HepG2 (cell line): Measurements from ENCODE around the gene GATA5. TPM values are rescaled to one million over a fixed set of nuclear protein-coding genes. Genes with fewer than 3 reads are reported as not detected.

Source experiments
- AGO1 ChIP-seq: fragments of 200-400 bp; formaldehyde crosslinking; IDR thresholded peaks from 2 replicates; pipeline ENCODE4 v1.6.1; 2017; ENCODE audit warnings: mild to moderate bottlenecking, low read depth, low read length, moderate library complexity; ENCODE audit not compliant: poor library complexity, severe bottlenecking
- FOXK1 ChIP-seq: sonication (generic); formaldehyde crosslinking; IDR thresholded peaks from 2 replicates; pipeline ENCODE4 v1.4.0; 2020; ENCODE audit warnings: low read depth, missing genetic modification reagents, borderline replicate concordance
- GLMP ChIP-seq: sonication (generic); formaldehyde crosslinking; IDR thresholded peaks from 2 replicates; pipeline ENCODE4 v1.9.0; 2021; ENCODE audit warnings: missing genetic modification reagents, mild to moderate bottlenecking, borderline replicate concordance
- IKZF1 ChIP-seq: fragments of 450-650 bp; IDR thresholded peaks from 2 replicates; pipeline ENCODE4 v1.7.1; 2016
- JDP2 ChIP-seq: sonication (generic); formaldehyde crosslinking; IDR thresholded peaks from 2 replicates; pipeline ENCODE4 v1.8.1; 2022; ENCODE audit warnings: missing genetic modification reagents, borderline replicate concordance
- NR2F2 ChIP-seq: IDR thresholded peaks from 2 replicates; pipeline ENCODE4 v1.6.1; 2012; ENCODE audit warnings: low read depth, inconsistent platforms, borderline replicate concordance
- NR2F6 ChIP-seq, 2 experiments: IDR thresholded peaks; 2 replicates each; pipeline ENCODE4 v1.6.1; 2016; ENCODE audit warnings: antibody characterized with exemption in 1 of 2, mild to moderate bottlenecking in 1 of 2
- RXRA ChIP-seq: sonication (generic); formaldehyde crosslinking; IDR thresholded peaks from 2 replicates; pipeline ENCODE4 v1.5.1; 2020; ENCODE audit warnings: missing genetic modification reagents
- RXRB ChIP-seq: IDR thresholded peaks from 2 replicates; pipeline ENCODE4 v1.6.1; 2016; ENCODE audit warnings: borderline replicate concordance, missing genetic modification reagents, missing compliant biosample characterization
- TCF7L2 ChIP-seq: IDR thresholded peaks from 2 replicates; pipeline ENCODE4 v1.6.1; 2011; ENCODE audit warnings: mild to moderate bottlenecking, low read depth, low read length, moderate library complexity
- YEATS4 ChIP-seq: sonication (generic); formaldehyde crosslinking; IDR thresholded peaks from 2 replicates; pipeline ENCODE4 v1.4.0; 2020; ENCODE audit warnings: missing genetic modification reagents, borderline replicate concordance
- ZBTB7A ChIP-seq: sonication (generic); formaldehyde crosslinking; IDR thresholded peaks from 2 replicates; pipeline ENCODE4 v1.8.0; 2022; ENCODE audit warnings: mild to moderate bottlenecking, missing genetic modification reagents
- ZNF296 ChIP-seq: sonication (generic); formaldehyde crosslinking; conservative IDR thresholded peaks from 2 replicates; pipeline ENCODE4 v1.5.0; 2020; ENCODE audit warnings: mild to moderate bottlenecking, missing genetic modification reagents
- ZNF350 ChIP-seq: sonication (generic); formaldehyde crosslinking; IDR thresholded peaks from 2 replicates; pipeline ENCODE4 v1.4.0; 2020; ENCODE audit warnings: mild to moderate bottlenecking, low read depth, missing genetic modification reagents, borderline replicate concordance
- ZNF446 ChIP-seq: sonication (generic); formaldehyde crosslinking; IDR thresholded peaks from 2 replicates; pipeline ENCODE4 v1.5.0; 2020; ENCODE audit warnings: mild to moderate bottlenecking, missing genetic modification reagents
- ZNF512 ChIP-seq: sonication (generic); formaldehyde crosslinking; IDR thresholded peaks from 2 replicates; pipeline ENCODE4 v1.4.0; 2020; ENCODE audit warnings: mild to moderate bottlenecking, missing genetic modification reagents
- ZNF543 ChIP-seq: sonication (generic); formaldehyde crosslinking; IDR thresholded peaks from 2 replicates; pipeline ENCODE4 v1.4.0; 2020; ENCODE audit warnings: mild to moderate bottlenecking, missing genetic modification reagents
- ZNF83 ChIP-seq: sonication (generic); formaldehyde crosslinking; IDR thresholded peaks from 2 replicates; pipeline ENCODE4 v1.4.0; 2020; ENCODE audit warnings: missing genetic modification reagents, mild to moderate bottlenecking, borderline replicate concordance
- polyA plus RNA-seq, 8 experiments: library from polyadenylated mRNA; depleted of rRNA in 3 of 8; stranded (reverse) in 7 of 8; unstranded in 1 of 8; fragments of >200 nt; fragmentation: Illumina TruSeq in 4 of 8; extraction: Trizol in 4 of 8; gene quantifications; 2 replicates each; pipeline versions ENCODE4 v1.2.1 to v1.2.3, GENCODE V29; 2011 to 2016; ENCODE audit warnings: low read depth in 4 of 8, missing spikeins in 1 of 8, mixed read lengths in 1 of 8; ENCODE audit not compliant: insufficient read depth in 1 of 8
- total RNA-seq, 5 experiments: library from RNA; depleted of rRNA; stranded (reverse); fragments of >200 nt; fragmentation: Illumina TruSeq; extraction: Trizol; gene quantifications; 2 replicates each; pipeline ENCODE4 v1.2.3, GENCODE V29; 2016; ENCODE audit warnings: low read depth in 1 of 5
- TF ChIP-seq, protein P1 (sequence below): sonication (generic); formaldehyde crosslinking; IDR thresholded peaks from 2 replicates; pipeline ENCODE4 v1.4.0; 2020; ENCODE audit warnings: missing genetic modification reagents, mild to moderate bottlenecking, borderline replicate concordance
- TF ChIP-seq, protein P2 (sequence below): sonication (generic); formaldehyde crosslinking; conservative IDR thresholded peaks from 2 replicates; pipeline ENCODE4 v1.4.0; 2020; ENCODE audit warnings: mild to moderate bottlenecking, missing genetic modification reagents, moderate library complexity

Gene GATA5
- total and polyA plus RNA-seq, 2 of the 13 experiments (the other 11 are each of a cell fraction or from before 2014, with no cell fraction given) = 0.12 to 0.20 TPM

DNA sequence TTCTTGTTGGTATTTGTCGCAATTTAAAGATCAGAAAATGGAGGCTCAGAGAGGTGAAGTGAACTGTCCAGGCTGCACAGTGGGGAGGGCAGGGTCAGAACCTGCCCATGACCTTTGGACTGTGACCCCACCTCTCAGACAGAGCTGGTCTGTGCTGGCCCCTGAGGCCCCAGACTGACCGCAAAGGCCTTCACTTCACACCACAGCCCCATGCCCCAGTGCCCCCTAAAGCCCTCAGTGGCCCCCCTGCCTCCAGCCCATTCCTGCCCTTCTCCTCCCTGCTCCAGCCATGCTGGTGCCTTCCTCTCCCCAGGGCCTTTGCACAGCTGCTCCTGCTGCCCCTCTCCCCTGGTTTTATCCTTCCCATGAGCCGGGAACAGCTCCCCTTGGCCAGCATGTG is 39.1 kb downstream of the GATA5 start (continued):
- TF ChIP-seq NR2F6 (IDR thresholded peaks at IDR 0.05) (peak; percentile 89), NR2F6 (CRISPR knock-in tag; IDR thresholded peaks at IDR 0.05) (peak; percentile 83), AGO1 (no peak), ZNF83 (CRISPR knock-in tag) (no peak), IKZF1 (no peak), ZBTB7A (CRISPR knock-in tag) (0 out of 2 replicates have a peak, but pooled peaks have one; percentile 70), RXRA (peak; percentile 82), TCF7L2 (no peak), FOXK1 (no peak), GLMP (no peak), ZNF350 (CRISPR knock-in tag) (no peak), JDP2 (CRISPR knock-in tag) (no peak), NR2F2 (peak; percentile 93), ZNF543 (no peak), ZNF296 (CRISPR knock-in tag) (no peak), YEATS4 (CRISPR knock-in tag) (no peak), RXRB (CRISPR knock-in tag) (0 out of 2 replicates have a peak, but pooled peaks have one; percentile 19), ZNF512 (CRISPR knock-in tag) (no peak), ZNF446 (CRISPR knock-in tag) (no peak)
- TF ChIP-seq, protein P1, sequence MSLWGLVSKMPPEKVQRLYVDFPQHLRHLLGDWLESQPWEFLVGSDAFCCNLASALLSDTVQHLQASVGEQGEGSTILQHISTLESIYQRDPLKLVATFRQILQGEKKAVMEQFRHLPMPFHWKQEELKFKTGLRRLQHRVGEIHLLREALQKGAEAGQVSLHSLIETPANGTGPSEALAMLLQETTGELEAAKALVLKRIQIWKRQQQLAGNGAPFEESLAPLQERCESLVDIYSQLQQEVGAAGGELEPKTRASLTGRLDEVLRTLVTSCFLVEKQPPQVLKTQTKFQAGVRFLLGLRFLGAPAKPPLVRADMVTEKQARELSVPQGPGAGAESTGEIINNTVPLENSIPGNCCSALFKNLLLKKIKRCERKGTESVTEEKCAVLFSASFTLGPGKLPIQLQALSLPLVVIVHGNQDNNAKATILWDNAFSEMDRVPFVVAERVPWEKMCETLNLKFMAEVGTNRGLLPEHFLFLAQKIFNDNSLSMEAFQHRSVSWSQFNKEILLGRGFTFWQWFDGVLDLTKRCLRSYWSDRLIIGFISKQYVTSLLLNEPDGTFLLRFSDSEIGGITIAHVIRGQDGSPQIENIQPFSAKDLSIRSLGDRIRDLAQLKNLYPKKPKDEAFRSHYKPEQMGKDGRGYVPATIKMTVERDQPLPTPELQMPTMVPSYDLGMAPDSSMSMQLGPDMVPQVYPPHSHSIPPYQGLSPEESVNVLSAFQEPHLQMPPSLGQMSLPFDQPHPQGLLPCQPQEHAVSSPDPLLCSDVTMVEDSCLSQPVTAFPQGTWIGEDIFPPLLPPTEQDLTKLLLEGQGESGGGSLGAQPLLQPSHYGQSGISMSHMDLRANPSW (CRISPR knock-in tag) = no peak
- TF ChIP-seq, protein P2, sequence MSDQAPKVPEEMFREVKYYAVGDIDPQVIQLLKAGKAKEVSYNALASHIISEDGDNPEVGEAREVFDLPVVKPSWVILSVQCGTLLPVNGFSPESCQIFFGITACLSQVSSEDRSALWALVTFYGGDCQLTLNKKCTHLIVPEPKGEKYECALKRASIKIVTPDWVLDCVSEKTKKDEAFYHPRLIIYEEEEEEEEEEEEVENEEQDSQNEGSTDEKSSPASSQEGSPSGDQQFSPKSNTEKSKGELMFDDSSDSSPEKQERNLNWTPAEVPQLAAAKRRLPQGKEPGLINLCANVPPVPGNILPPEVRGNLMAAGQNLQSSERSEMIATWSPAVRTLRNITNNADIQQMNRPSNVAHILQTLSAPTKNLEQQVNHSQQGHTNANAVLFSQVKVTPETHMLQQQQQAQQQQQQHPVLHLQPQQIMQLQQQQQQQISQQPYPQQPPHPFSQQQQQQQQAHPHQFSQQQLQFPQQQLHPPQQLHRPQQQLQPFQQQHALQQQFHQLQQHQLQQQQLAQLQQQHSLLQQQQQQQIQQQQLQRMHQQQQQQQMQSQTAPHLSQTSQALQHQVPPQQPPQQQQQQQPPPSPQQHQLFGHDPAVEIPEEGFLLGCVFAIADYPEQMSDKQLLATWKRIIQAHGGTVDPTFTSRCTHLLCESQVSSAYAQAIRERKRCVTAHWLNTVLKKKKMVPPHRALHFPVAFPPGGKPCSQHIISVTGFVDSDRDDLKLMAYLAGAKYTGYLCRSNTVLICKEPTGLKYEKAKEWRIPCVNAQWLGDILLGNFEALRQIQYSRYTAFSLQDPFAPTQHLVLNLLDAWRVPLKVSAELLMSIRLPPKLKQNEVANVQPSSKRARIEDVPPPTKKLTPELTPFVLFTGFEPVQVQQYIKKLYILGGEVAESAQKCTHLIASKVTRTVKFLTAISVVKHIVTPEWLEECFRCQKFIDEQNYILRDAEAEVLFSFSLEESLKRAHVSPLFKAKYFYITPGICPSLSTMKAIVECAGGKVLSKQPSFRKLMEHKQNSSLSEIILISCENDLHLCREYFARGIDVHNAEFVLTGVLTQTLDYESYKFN (CRISPR knock-in tag) = peak; percentile 54; the same call in 1 of the 2 replicates
